BLaER1 (cell line): ENCODE data around the gene TRNT1.

ENCODE experiments used
- H3K27ac ChIP-seq: shearing (Covaris generic); formaldehyde crosslinking; 2 replicates; pipeline ENCODE4 v1.8.1; 2022
- H3K27me3 ChIP-seq: shearing (Covaris generic); formaldehyde crosslinking; 2 replicates; pipeline ENCODE4 v1.8.1; 2022
- H3K36me3 ChIP-seq: shearing (Covaris generic); formaldehyde crosslinking; 2 replicates; pipeline ENCODE4 v1.8.1; 2022
- H3K4me1 ChIP-seq: shearing (Covaris generic); formaldehyde crosslinking; 2 replicates; pipeline ENCODE4 v1.8.1; 2022
- H3K4me2 ChIP-seq: shearing (Covaris generic); formaldehyde crosslinking; 2 replicates; pipeline ENCODE4 v1.8.1; 2022
- H3K4me3 ChIP-seq: shearing (Covaris generic); formaldehyde crosslinking; 2 replicates; pipeline ENCODE4 v1.8.1; 2022
- H3K9ac ChIP-seq: shearing (Covaris generic); formaldehyde crosslinking; 2 replicates; pipeline ENCODE4 v1.8.1; 2022
- H3K9me3 ChIP-seq: shearing (Covaris generic); formaldehyde crosslinking; 2 replicates; pipeline ENCODE4 v1.8.1; 2022
- H4K20me1 ChIP-seq: shearing (Covaris generic); formaldehyde crosslinking; 2 replicates; pipeline ENCODE4 v1.8.1; 2022
- Cebpa-rat ChIP-seq: shearing (Covaris generic); IDR thresholded peaks from 2 replicates; pipeline ENCODE4 v1.8.1; 2022

The TRNT1 gene

DNA sequence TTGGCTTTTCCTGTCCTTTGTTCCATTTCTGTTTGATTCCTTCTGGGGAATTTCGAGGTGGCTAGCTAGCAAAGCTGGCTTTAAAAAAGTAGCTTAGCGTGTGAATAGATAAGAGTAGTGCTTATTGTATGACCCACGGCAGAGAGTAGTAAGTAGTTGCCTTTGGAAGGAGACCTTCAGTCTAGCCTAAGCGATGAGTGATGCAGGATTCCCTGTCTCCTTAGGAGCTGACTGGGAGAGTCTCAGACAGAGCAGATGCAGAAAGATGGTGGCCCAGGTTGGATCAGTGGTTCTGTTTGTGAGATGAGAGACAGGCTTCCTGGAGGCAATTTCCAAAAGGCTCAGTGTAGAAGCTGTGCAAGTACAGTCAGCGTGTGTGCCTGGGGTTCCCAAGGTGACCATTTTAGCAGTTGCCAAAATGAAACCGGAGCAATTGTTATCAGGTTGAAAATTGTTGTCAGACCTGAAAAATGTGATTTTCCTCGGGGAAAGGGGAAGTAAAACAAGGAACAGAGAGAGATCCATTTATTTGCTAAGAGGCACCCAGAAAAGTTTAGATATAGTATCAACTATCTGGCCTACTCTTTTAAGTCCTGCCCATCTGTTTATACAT is 15.9 kb upstream of the TRNT1 start:
- Histone ChIP-seq H4K20me1 (no peaks in the 10 kb centered on the region), H3K4me3 (no peak overlapping the region), H3K27me3 (no peaks in the 10 kb centered on the region), H3K27ac (no peak overlapping the region), H3K4me1 (peaks cover 3% of the 10 kb centered on the region), H3K36me3 (no peaks in the 10 kb centered on the region), H3K4me2 (no peak overlapping the region), H3K9me3 (no peaks in the 10 kb centered on the region), H3K9ac (no peak overlapping the region)
- no peak for TF ChIP-seq Cebpa-rat

DNA sequence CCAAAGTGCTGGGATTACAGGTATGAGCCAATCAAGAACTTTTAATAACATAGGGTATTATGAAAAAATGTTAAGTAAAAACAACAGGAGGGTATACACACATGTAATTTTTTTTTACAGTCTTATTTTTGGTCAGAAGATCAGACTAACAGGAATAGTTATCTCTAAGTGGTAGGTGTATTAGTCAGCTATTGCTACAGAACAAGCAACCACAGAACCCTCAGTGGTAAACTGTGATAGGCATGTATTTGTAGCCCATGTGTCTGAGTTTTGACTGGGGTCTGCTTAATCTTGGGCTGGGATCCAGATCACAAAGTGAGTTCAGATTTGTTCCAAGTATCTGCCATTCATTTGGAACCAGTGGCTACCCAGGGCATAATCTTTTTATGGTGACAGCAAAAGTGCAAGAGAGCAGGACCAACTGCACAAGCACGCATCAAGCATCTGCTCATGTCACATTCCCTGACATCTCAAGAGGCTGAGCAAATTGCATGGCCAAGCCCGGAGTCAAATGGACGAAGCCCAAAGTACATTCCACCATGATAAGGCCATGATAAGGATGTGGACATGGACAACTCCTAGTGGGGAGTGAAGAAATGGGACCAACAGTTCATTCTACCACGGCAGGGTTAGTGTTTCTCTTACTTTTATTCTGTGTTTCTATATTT is 13.6 kb upstream of the TRNT1 start:
- no peaks in the 10 kb centered on the region for H3K27me3 ChIP-seq
- H3K36me3 ChIP-seq: no peaks in the 10 kb centered on the region
- no peaks in the 10 kb centered on the region for H3K4me1 ChIP-seq
- no peak overlapping the region for H3K9ac ChIP-seq
- no peak overlapping the region for H3K4me3 ChIP-seq
- H3K27ac ChIP-seq: no peak overlapping the region
- H3K4me2 ChIP-seq: no peak overlapping the region
- TF ChIP-seq Cebpa-rat: no peak
- no peaks in the 10 kb centered on the region for H3K9me3 ChIP-seq
- H4K20me1 ChIP-seq: no peaks in the 10 kb centered on the region

GRCh38 chr3:3117651-3118050 is 9.1 kb upstream of the TRNT1 start:
- Histone ChIP-seq H3K9ac (no peak overlapping the region), H3K27me3 (no peaks in the 10 kb centered on the region), H3K4me2 (no peak overlapping the region), H3K36me3 (no peaks in the 10 kb centered on the region), H3K4me1 (no peaks in the 10 kb centered on the region), H3K4me3 (no peak overlapping the region), H4K20me1 (no peaks in the 10 kb centered on the region), H3K27ac (no peak overlapping the region), H3K9me3 (no peaks in the 10 kb centered on the region)
- TF ChIP-seq Cebpa-rat: no peak

DNA sequence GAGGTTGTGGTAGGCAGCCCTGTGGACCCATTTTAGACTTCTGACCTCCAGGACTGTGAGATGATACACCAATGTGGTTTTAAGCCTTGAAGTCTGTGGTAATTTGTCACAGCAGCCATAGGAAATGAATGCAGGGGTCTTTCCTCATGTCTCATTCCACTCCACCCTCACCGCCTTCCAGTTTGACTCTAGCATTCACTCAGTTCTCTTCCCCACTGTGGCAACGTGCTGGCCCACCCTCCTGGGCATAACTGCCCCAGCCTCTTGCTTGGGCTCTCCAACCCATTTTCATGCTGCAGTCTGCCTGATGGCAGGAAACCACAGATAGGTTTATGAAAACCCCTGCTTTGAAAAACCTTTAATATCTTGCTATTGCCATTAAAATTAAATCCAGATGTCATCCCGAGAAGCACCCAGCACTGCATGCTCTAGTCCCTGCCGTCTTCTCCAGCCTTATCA is 7.3 kb upstream of the TRNT1 start:
- Histone ChIP-seq H3K36me3 (no peaks in the 10 kb centered on the region), H4K20me1 (no peaks in the 10 kb centered on the region), H3K4me2 (no peak overlapping the region), H3K4me1 (no peaks in the 10 kb centered on the region), H3K9me3 (no peaks in the 10 kb centered on the region), H3K9ac (no peak overlapping the region), H3K27me3 (no peaks in the 10 kb centered on the region), H3K27ac (no peak overlapping the region), H3K4me3 (no peak overlapping the region)
- no peak for TF ChIP-seq Cebpa-rat

- Histone ChIP-seq H3K9ac (peak overlapping the region; percentile 98), H3K27ac (peak overlapping the region; percentile 98)
- no peak for TF ChIP-seq Cebpa-rat
Measured at GRCh38 chr3:3125977-3126376, 763 bp upstream of the TRNT1 start.

GRCh38 chr3:3127432-3128010 is 781 bp downstream of the TRNT1 start:
- Histone ChIP-seq H3K27ac (peak overlapping the region; percentile 98), H3K4me1 (peaks cover 29% of the 10 kb centered on the region), H3K4me2 (peak overlapping the region; percentile 91), H3K36me3 (peaks cover 34% of the 10 kb centered on the region), H4K20me1 (no peaks in the 10 kb centered on the region), H3K9ac (peak overlapping the region; percentile 98), H3K4me3 (peak overlapping the region; percentile 93), H3K27me3 (no peaks in the 10 kb centered on the region), H3K9me3 (peaks cover 10% of the 10 kb centered on the region)
- TF ChIP-seq Cebpa-rat: no peak

More at GRCh38 chr3:3125977-3126376, 763 bp upstream of the TRNT1 start:
- Histone ChIP-seq H3K4me1 (peaks cover 29% of the 10 kb centered on the region), H4K20me1 (no peaks in the 10 kb centered on the region), H3K36me3 (peaks cover 30% of the 10 kb centered on the region), H3K4me3 (peak overlapping the region; percentile 93), H3K4me2 (peak overlapping the region; percentile 91), H3K9me3 (peaks cover 5% of the 10 kb centered on the region), H3K27me3 (no peaks in the 10 kb centered on the region)

DNA sequence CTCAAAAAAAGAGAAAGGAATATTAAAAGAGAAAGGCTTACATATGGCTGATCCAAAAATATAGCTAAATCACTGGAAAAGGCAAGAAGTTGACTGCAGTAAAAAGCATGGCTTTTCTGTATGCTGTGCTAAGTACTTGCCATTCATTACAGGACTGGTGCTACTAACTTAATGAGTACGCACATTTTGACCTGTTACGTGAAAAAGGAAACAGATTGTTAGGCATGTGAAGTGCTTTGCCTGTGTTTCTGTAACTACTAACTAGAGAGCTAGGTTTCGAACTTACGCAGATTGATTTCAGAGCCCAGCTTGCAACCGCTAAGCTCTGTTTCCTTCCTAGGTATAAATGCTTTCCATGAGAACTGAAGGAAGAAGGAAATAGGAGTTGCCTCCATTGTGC is 2.8 kb downstream of the TRNT1 start:
- Histone ChIP-seq H4K20me1 (peaks cover 20% of the 10 kb centered on the region), H3K4me1 (peaks cover 29% of the 10 kb centered on the region), H3K27me3 (no peaks in the 10 kb centered on the region), H3K27ac (no peak overlapping the region), H3K9me3 (peaks cover 10% of the 10 kb centered on the region), H3K36me3 (peaks cover 52% of the 10 kb centered on the region), H3K9ac (no peak overlapping the region), H3K4me3 (no peak overlapping the region), H3K4me2 (no peak overlapping the region)
- TF ChIP-seq Cebpa-rat: no peak

DNA sequence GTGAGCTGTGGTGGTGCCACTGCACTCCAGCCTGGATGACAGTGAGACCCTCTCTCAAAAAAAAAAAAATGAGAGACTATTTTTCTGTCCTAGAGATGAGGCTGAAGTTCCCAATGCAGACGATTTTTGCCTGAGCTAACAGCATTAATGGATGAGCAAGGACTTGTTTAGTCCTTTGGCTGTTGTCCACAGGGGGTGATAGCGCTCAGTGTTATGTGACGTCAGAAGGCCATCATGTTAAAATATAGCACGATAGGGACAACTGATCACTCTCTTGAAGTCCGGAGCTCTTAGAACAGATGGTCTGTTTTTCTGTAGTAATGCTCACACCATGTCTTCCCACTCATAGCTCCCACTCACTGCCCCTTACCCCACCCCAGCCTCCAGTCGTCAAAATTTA is 6.8 kb downstream of the TRNT1 start:
- peaks cover 10% of the 10 kb centered on the region for H3K9me3 ChIP-seq
- no peaks in the 10 kb centered on the region for H3K27me3 ChIP-seq
- H3K4me1 ChIP-seq: peaks cover 9% of the 10 kb centered on the region
- TF ChIP-seq Cebpa-rat: no peak
- peaks cover 86% of the 10 kb centered on the region for H3K36me3 ChIP-seq
- H4K20me1 ChIP-seq: peaks cover 59% of the 10 kb centered on the region
- no peak overlapping the region for H3K9ac ChIP-seq
- no peak overlapping the region for H3K4me3 ChIP-seq
- H3K27ac ChIP-seq: no peak overlapping the region
- no peak overlapping the region for H3K4me2 ChIP-seq

DNA sequence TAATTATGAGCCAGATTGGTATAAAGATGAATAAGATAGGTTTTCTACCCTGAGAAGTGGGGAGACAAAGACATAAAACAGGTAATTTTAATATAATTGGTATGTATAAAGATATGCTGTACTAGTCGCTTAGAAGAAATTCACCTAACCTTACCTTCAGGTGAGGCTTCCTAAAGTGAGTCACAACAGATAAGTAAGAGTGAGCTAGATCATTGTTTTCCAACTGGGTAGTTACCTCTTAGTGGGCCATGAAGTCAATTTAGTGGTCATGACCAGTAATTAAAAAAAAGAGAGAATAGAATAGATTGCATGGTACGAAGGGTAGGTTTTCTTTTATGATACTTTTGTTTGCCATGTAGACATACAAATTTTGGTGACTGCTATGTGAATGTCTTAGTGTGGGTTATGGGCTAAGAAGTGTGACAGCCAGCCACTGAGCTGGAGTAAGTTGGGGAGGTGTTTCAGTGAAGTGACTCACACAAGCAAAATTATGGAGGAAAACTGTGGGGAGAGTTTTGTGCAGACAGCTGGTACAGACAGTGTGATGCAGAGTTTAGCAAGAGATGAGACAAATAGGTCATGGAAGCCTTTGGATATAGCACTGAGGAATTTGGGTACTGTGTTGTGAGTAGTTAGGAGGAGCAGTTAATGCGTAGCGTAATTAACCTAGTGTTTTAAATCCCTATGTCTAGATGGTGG is 8.2 kb downstream of the TRNT1 start:
- no peak overlapping the region for H3K9ac ChIP-seq
- H3K4me1 ChIP-seq: no peaks in the 10 kb centered on the region
- H3K4me3 ChIP-seq: no peak overlapping the region
- no peaks in the 10 kb centered on the region for H3K27me3 ChIP-seq
- no peak for TF ChIP-seq Cebpa-rat
- peaks cover 10% of the 10 kb centered on the region for H3K9me3 ChIP-seq
- no peak overlapping the region for H3K4me2 ChIP-seq
- peaks cover 86% of the 10 kb centered on the region for H3K36me3 ChIP-seq
- no peak overlapping the region for H3K27ac ChIP-seq
- H4K20me1 ChIP-seq: peaks cover 73% of the 10 kb centered on the region

- H3K36me3 ChIP-seq: peaks cover 97% of the 10 kb centered on the region
- no peaks in the 10 kb centered on the region for H3K9me3 ChIP-seq
- H4K20me1 ChIP-seq: peaks cover 79% of the 10 kb centered on the region
- no peak for TF ChIP-seq Cebpa-rat
- H3K4me1 ChIP-seq: no peaks in the 10 kb centered on the region
- H3K4me2 ChIP-seq: no peak overlapping the region
- no peaks in the 10 kb centered on the region for H3K27me3 ChIP-seq
- no peak overlapping the region for H3K9ac ChIP-seq
- no peak overlapping the region for H3K27ac ChIP-seq
- no peak overlapping the region for H3K4me3 ChIP-seq
Measured at GRCh38 chr3:3137526-3137925, 10.8 kb downstream of the TRNT1 start.
